GM03348 (cell line): ENCODE data around the gene PSME2.

Experiments used
- DNase-seq: peaks from one replicate; pipeline ENCODE4 v3.0.0; 2012; ENCODE audit warnings: low spot score

The PSME2 gene

GRCh38 chr14:24135834-24136683, 10.4 kb downstream of the PSME2 start, which contains the start of gene PSME1:
PSME1 (plus strand) TSS chr14:24136194; CDS start chr14:24136263, 69 bp downstream.
- DNase-seq: peak; percentile 97

DNA sequence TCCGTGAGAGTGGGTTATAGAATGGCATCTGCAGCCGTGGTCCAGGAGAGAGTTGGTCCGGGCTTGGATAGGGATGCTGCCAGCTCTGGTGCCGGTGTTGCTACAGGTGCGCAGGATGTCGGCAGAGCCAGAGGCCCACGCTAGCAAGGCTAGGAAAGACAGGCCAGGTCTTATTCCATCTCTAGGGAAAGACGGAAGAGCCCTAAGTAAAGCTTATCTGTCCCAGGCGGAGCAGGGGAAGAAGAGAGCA, 10.9 kb downstream of the PSME2 start:
- no peak for DNase-seq

- no peak for DNase-seq
These were observed 12.7 kb downstream of the PSME2 start for GRCh38 chr14:24133735-24134134.

GRCh38 chr14:24132976-24133375, 13.4 kb downstream of the PSME2 start:
- no peak for DNase-seq

DNA sequence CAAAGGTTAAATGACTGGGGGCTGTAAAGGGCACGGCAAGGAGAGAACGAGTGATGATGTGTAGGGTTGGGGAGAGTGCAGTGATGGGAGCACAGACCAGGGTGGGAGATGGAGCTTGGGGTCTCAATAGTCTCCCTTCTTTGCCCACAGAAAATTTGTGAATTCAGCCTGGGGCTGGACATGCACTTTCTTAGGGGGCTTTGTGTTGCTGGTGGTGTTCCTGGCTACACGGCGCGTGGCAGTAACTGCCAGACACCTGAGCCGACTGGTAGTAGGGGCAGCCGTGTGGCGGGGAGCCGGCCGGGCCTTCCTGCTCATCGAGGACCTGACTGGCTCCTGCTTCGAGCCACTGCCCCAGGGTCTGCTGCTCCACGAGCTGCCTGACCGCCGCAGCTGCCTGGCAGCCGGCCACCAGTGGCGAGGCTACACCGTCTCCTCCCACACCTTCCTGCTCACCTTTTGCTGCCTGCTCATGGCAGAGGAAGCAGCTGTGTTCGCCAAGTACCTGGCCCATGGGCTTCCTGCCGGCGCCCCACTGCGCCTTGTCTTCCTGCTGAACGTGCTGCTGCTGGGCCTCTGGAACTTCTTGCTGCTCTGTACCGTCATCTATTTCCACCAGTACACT, 14.2 kb downstream of the PSME2 start:
- no peak for DNase-seq

- no peak for DNase-seq
These were observed 14.9 kb downstream of the PSME2 start for GRCh38 chr14:24131549-24131966.

- DNase-seq: no peak
These were observed 15.5 kb downstream of the PSME2 start for GRCh38 chr14:24130717-24131548.

- DNase-seq: no peak
These were observed 16.1 kb downstream of the PSME2 start, which contains the start of gene FITM1 for GRCh38 chr14:24130380-24130716. FITM1 (plus strand) TSS chr14:24130659; CDS start chr14:24131564, 905 bp downstream.

DNA sequence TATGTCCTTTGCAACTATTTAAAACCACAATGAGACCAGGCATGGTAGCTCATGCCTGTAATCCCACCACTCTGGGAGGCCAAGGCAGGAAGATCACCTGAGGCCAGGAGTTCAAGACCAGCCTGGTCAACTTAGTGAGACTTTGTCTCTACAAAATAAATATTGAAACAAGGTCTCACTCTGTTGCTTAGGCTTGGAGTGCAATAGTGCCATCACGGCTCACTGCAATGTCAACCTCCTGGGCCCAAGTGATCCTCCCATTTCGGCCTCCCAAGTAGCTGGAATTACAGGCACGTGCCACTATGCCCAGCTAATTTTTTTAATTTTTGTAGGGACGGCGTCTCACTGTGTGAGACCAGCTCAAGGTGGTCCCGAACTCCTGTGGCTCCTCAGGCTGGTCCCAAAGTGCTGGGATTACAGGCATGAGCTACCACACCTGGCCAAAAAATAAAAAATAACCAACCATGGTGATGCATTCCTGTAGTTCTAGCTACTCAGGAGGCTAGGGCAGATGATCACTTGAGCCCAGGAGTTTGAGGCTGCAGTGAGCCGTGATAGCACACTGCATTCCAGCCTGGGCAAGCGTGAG, 16.9 kb downstream of the PSME2 start:
- no peak for DNase-seq

GRCh38 chr14:24127673-24128072, 18.7 kb downstream of the PSME2 start:
- no peak for DNase-seq

DNA sequence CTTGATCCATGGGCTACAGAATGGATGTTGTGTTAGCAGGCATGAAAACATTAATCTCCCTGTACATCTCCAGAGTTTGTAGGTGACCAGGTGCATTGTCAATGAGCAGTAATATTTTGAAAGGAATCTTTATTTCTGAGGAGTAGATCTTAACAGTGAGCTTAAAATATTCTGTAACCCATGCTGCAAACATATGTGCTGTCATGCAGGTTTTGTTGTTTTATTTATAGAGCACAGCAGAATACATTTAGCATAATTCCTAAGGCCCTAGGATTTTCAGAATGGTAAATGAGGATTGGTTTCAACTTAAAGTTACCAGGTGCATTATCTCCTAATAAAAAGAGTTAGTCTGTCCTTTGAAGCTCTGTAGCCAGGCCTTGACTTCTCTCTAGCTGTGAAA, 19.5 kb downstream of the PSME2 start:
- DNase-seq: no peak

DNA sequence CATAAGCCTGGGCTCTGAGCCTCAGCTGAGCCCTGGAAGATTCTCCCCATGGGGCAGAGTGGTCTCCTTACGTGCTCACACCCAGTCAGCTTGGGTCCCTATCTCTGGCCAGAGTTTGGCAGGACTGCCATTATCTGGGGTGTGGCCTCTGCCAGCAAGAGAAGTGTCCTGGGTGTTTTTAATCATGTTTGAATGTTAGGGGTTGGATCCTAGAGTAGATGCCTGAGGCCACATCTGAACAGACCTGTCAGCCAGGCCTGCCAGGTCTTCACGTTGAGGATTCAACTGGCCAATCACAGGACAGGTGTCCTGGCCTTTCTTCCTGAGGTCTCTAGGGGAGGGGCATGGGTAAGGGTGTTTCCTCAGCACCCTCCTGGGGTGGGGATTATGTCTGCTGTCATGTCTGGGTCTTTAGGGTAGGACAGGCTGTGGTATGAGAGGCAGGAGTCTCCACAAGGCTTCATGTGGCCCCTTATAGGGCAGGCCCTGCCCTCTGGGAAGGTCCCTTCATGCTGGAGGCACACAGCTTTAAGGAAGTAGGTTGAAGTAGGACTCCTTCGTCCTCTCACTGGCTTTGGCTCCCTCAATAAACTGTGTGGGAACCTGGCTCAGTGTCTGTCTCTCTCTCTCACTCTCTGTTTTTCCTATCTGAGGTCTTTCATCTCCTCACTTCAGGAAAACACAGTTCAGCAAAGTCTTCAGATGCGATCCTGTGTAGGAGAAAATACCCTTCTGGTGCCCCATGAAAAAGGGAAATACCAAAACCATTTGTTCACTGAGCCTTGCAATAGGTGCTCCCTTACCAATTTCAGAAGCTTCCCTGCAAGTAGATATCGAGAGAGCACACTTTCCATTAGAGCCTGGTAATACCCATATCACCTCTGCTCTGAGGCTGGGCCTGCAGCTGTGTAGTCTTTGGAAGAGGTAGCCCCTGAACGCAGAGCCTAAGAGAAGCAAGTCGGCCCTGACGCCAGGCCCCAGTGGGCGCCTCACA, 22.7 kb downstream of the PSME2 start:
- DNase-seq: no peak

DNA sequence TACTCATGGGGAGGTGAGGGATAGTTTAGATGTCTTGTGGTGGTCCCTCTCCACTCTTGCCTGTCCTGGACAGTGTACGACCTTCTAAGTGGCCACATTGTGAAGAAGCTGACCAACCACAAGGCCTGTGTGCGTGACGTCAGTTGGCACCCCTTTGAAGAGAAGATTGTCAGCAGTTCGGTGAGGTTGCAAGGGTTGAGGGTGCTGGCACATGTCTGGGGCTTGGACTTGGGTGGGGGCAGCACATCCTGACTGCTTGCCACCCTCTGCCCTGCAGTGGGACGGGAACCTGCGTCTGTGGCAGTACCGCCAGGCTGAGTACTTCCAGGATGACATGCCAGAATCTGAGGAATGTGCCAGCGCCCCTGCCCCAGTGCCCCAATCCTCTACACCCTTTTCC, 23.5 kb downstream of the PSME2 start:
- no peak for DNase-seq

DNA sequence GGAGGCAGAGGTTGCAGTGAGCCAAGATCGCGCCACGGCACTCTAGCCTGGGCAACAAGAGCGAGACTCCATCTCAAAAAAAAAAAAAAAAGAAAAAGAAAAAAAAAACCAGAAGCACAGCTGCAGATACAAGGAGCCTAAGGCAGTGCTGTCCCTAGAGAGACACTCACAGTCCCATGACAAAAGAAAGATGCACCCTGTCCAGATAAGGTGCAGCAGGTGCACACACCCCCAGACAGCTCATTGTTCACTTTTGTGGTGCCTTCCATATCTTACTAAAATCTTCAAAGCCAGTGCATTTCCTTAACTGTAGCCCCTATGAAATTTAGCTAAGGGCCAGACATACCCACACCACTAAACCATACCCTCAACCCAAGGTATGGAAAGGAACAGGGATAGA, 24.0 kb downstream of the PSME2 start:
- DNase-seq: no peak

- no peak for DNase-seq
These were observed 25.2 kb downstream of the PSME2 start for GRCh38 chr14:24121210-24121609.

DNA sequence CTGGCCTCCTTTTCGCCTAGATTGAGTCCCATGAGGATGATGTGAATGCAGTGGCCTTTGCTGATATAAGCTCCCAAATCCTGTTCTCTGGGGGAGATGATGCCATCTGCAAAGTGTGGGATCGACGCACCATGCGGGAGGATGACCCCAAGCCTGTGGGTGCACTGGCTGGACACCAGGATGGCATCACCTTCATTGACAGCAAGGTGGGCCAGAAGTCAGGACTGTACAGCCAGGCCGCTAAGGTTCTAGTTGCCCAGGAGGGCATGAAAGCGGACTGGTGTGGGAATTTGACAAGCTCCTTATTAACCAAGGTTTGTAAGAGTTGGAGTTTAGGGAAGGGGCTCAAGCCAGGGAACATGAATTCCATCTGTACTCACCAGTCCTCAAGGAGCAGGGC, 26.7 kb downstream of the PSME2 start:
- DNase-seq: no peak

DNA sequence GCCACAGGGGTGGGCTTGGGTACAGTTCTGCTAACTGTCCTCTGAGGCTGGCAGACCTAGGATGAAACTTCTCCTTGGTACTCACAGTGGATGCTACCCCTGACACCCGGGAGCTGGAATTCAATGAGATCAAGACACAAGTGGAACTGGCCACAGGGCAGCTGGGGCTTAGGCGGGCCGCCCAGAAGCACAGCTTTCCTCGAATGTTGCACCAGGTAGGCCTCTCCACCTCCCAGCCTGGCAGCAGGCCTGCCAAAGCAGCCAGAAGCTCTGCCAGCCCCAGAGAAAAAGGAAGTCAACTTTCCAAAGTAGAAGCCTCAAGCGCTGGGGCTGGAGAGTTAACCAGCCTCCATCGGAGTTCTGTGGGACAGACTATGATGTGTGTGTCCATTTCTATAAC, 29.2 kb downstream of the PSME2 start:
- no peak for DNase-seq

DNA sequence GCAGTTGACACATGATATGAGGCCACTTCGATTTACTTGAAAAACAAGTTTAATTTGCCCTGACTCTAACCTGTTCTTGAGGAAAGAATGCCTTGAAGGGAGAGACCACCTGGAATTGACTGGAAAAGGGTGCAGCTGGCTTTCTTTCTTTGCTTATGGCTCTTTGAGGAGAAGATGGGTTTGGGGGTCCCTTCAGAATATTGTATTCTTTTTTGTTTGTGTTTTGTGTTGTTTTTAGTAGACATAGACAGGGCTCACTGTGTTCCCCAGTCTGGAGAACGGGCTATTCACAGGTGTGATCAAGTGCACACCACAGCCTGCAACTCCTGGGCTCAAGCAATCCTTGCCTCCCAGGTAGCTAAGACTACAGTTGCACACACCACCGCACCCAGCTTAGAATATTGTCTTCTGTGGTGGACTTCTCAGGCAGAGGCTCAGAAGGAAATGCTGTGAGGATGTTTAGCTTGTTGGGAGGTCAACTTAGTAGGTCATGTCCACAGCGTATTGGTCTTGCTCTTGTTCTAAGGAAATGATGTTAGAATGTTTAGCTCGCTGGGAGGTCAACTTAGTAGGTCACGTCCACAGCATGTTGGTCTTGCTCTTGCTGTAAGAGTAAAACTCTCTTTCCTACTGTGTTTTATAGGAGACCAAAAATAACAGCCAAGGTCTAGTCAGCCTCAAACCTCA, 30.1 kb downstream of the PSME2 start:
- DNase-seq: no peak

GRCh38 chr14:24115422-24116127, 30.8 kb downstream of the PSME2 start:
- no peak for DNase-seq
